A549 (cell line): Measurements from ENCODE around the gene FILIP1L. TPM values are rescaled to one million over a fixed set of nuclear protein-coding genes. Genes with fewer than 3 reads are reported as not detected.

Experiments
- ATAC-seq, 2 experiments: fragments of 200-7000 bp in 1 of 2; fragments of >200 bp in 1 of 2; cut with Nextera tagmentation in 1 of 2; cut with Tn5 transposase in 1 of 2; 3 replicates each; pipeline versions ENCODE4 v1.8.0 to v1.9.1; 2018 to 2020; ENCODE audit warnings: mild to moderate bottlenecking in 1 of 2, moderate library complexity in 1 of 2
- CTCF ChIA-PET: fragments of 300-600 bp; sonication (Branson Sonifier 250); formaldehyde crosslinking; extraction: SDS; loops from one replicate; lab custom pipeline; 2021; ENCODE audit warnings: antibody characterized with exemption, inconsistent platforms; lab: Yijun Ruan, JAX
- POLR2A ChIA-PET: fragments of 350-600 bp; formaldehyde crosslinking; extraction: SDS; loops from one replicate; lab custom pipeline; 2021; ENCODE audit warnings: antibody characterized with exemption, inconsistent platforms; lab: Yijun Ruan, JAX
- DNase-seq, 2 experiments: peaks; one replicate each; pipeline versions ENCODE4 v3.0.0 to v3.0.0-alpha.2; 2011 to 2016; ENCODE audit warnings: low read depth in 1 of 2, low spot score in 1 of 2
- FAIRE-seq: peaks from 2 replicates; lab custom pipeline; 2011; peaks lifted over from hg19 to GRCh38; lab: Jason Lieb, UNC
- H3K27ac ChIP-seq, 2 experiments: fragments of >200 bp; sonication (Bioruptor Twin); formaldehyde crosslinking; 3 replicates each; pipeline ENCODE4 v1.5.1; 2016 to 2017
- H3K4me1 ChIP-seq: fragments of >200 bp; sonication (Bioruptor Twin); formaldehyde crosslinking; 3 replicates; pipeline ENCODE4 v1.6.1; 2016
- H3K4me2 ChIP-seq: fragments of >200 bp; sonication (Bioruptor Twin); formaldehyde crosslinking; 3 replicates; pipeline ENCODE4 v1.6.1; 2016
- H3K4me3 ChIP-seq: fragments of >200 bp; sonication (Bioruptor Twin); formaldehyde crosslinking; 3 replicates; pipeline ENCODE4 v1.5.1; 2016
- H3K9me3 ChIP-seq: fragments of >200 bp; sonication (Bioruptor Twin); formaldehyde crosslinking; 3 replicates; pipeline ENCODE4 v1.6.1; 2016
- ATOH8 ChIP-seq: fragments of 250-450 bp; sonication (Bioruptor Pico); IDR thresholded peaks from 2 replicates; pipeline ENCODE4 v1.5.0; 2020; ENCODE audit warnings: low read depth, mild to moderate bottlenecking, moderate library complexity
- BCL3 ChIP-seq: fragments of >200 bp; sonication (Bioruptor Twin); formaldehyde crosslinking; IDR thresholded peaks from 3 replicates; pipeline ENCODE4 v1.6.1; 2016
- BHLHE40 ChIP-seq: IDR thresholded peaks from 2 replicates; pipeline ENCODE4 v1.6.1; 2012; ENCODE audit warnings: low read depth, low read length, inconsistent platforms
- ELK1 ChIP-seq: fragments of 150-350 bp; IDR thresholded peaks from 2 replicates; pipeline ENCODE4 v1.6.1; 2014; ENCODE audit warnings: low read depth, mild to moderate bottlenecking, low read length
- EP300 ChIP-seq, 2 experiments: fragments of >200 bp; sonication (Bioruptor Twin); formaldehyde crosslinking; IDR thresholded peaks; 2 replicates in 1 of 2; 3 replicates in 1 of 2; pipeline ENCODE4 v1.6.1; 2016 to 2017
- FOSL2 ChIP-seq, 2 experiments: fragments of 450-650 bp in 1 of 2; fragments of >200 bp in 1 of 2; sonication (Bioruptor Twin) in 1 of 2; formaldehyde crosslinking; IDR thresholded peaks; 2 replicates each; pipeline versions ENCODE4 v1.5.0 to v1.6.1; 2016 to 2020; ENCODE audit warnings: mild to moderate bottlenecking in 1 of 2, moderate library complexity in 1 of 2
- FOXS1 ChIP-seq: fragments of 250-450 bp; sonication (Bioruptor Pico); IDR thresholded peaks from 2 replicates; pipeline ENCODE4 v1.5.0; 2020; ENCODE audit warnings: mild to moderate bottlenecking, moderate library complexity
- HES2 ChIP-seq: fragments of >200 bp; sonication (Bioruptor Twin); formaldehyde crosslinking; IDR thresholded peaks from 2 replicates; pipeline ENCODE4 v1.6.1; 2016
- HEYL ChIP-seq: fragments of 250-450 bp; sonication (Bioruptor Pico); IDR thresholded peaks from 2 replicates; pipeline ENCODE4 v1.8.0; 2021; ENCODE audit warnings: mild to moderate bottlenecking, moderate library complexity
- JUNB ChIP-seq: fragments of >200 bp; sonication (Bioruptor Twin); formaldehyde crosslinking; IDR thresholded peaks from 2 replicates; pipeline ENCODE4 v1.6.1; 2016
- KDM5A ChIP-seq: fragments of 200-600 bp; sonication (generic); IDR thresholded peaks from 2 replicates; pipeline ENCODE4 v1.6.1; 2016; ENCODE audit warnings: antibody characterized with exemption, mild to moderate bottlenecking
- MAX ChIP-seq: IDR thresholded peaks from 2 replicates; pipeline ENCODE4 v1.6.1; 2012
- MAZ ChIP-seq: fragments of 150-350 bp; IDR thresholded peaks from 2 replicates; pipeline ENCODE4 v1.6.1; 2014; ENCODE audit warnings: antibody characterized with exemption, low read depth, low read length, borderline replicate concordance
- MYC ChIP-seq: IDR thresholded peaks from 2 replicates; pipeline ENCODE4 v1.6.1; 2012; ENCODE audit warnings: mild to moderate bottlenecking, inconsistent platforms, low read length, improper control_type of control experiment, borderline replicate concordance
- NFE2L2 ChIP-seq: fragments of 150-350 bp; conservative IDR thresholded peaks from 2 replicates; pipeline ENCODE4 v1.6.1; 2014; ENCODE audit warnings: low read length
- PHF8 ChIP-seq: fragments of 200-600 bp; sonication (generic); IDR thresholded peaks from 2 replicates; pipeline ENCODE4 v1.6.1; 2016; ENCODE audit warnings: low read depth, mild to moderate bottlenecking, antibody characterized with exemption, moderate library complexity, borderline replicate concordance
- POLR2A ChIP-seq: IDR thresholded peaks from 2 replicates; pipeline ENCODE4 v1.6.1; 2012; ENCODE audit warnings: mild to moderate bottlenecking, low read length
- POLR2AphosphoS2 ChIP-seq: conservative IDR thresholded peaks from 2 replicates; pipeline ENCODE4 v1.6.1; 2012; ENCODE audit warnings: low read length, improper control_type of control experiment, inconsistent platforms
- RCOR1 ChIP-seq: fragments of 150-350 bp; IDR thresholded peaks from 2 replicates; pipeline ENCODE4 v1.6.1; 2014; ENCODE audit warnings: antibody characterized with exemption, low read length, low read depth
- RNF2 ChIP-seq: fragments of 200-600 bp; sonication (generic); IDR thresholded peaks from 2 replicates; pipeline ENCODE4 v1.6.1; 2016; ENCODE audit warnings: low read depth, mild to moderate bottlenecking, antibody characterized with exemption, moderate library complexity, borderline replicate concordance
- TFCP2L1 ChIP-seq: fragments of 250-450 bp; sonication (Bioruptor Pico); IDR thresholded peaks from 2 replicates; pipeline ENCODE4 v1.5.0; 2021; ENCODE audit warnings: mild to moderate bottlenecking
- USF2 ChIP-seq: fragments of 450-650 bp; IDR thresholded peaks from 2 replicates; pipeline ENCODE4 v1.6.1; 2014; ENCODE audit warnings: antibody characterized with exemption
- ZFP36 ChIP-seq: fragments of 450-650 bp; IDR thresholded peaks from 2 replicates; pipeline ENCODE4 v1.6.1; 2014; ENCODE audit warnings: borderline replicate concordance; ENCODE audit not compliant: partially characterized antibody
- ZSCAN20 ChIP-seq: fragments of 250-450 bp; sonication (Bioruptor Pico); IDR thresholded peaks from 2 replicates; pipeline ENCODE4 v1.8.0; 2022; ENCODE audit warnings: mild to moderate bottlenecking, moderate library complexity
- WGBS: methylation state at CpG from one replicate; pipeline ENCODE4 v1.1.6; 2017; ENCODE audit errors: missing lambda C conversion rate; 5-methylcytosine and 5-hydroxymethylcytosine counted together
- polyA plus RNA-seq, 4 experiments: library from polyadenylated mRNA; depleted of rRNA in 3 of 4; stranded (reverse); fragments of >200 nt; fragmentation: RNase III in 1 of 4; extraction: RNeasy Plus Mini Kit Qiagen cat#74134 plus additional on column Dnase treatment in 1 of 4; gene quantifications; 2 replicates in 3 of 4; 3 replicates in 1 of 4; pipeline ENCODE4 v1.2.3, GENCODE V29; 2011 to 2017

Gene FILIP1L
- polyA plus RNA-seq, 2 of the 4 experiments (the other 2 are of a cell fraction), result 0.19 to 0.45 TPM

GRCh38 chr3:100104442-100104798 is 9.9 kb downstream of the FILIP1L start:
- no peaks in the 10 kb centered on the region for H3K9me3 ChIP-seq
- 92% methylated on average over 2 of the region's 2 CpGs for WGBS
- H3K4me3 ChIP-seq, result no peak overlapping the region
- DNase-seq (no peak), ATAC-seq (no peak)
- no peak overlapping the region for H3K27ac ChIP-seq
- TF ChIP-seq TFCP2L1 (CRISPR knock-in tag) (no peak), POLR2AphosphoS2 (no peak), EP300 (IDR thresholded peaks at IDR 0.05) (no peak), ZSCAN20 (CRISPR knock-in tag) (no peak), JUNB (no peak), BHLHE40 (no peak), PHF8 (no peak), USF2 (no peak), RCOR1 (no peak), ELK1 (no peak), MYC (no peak), RNF2 (no peak), FOSL2 (IDR thresholded peaks at IDR 0.05) (no peak), FOSL2 (CRISPR knock-in tag; IDR thresholded peaks at IDR 0.05) (no peak)
- TF ChIP-seq, all 56 proteins: peak for 0
- H3K4me1 ChIP-seq, result peaks cover 28% of the 10 kb centered on the region
- no peak for FAIRE-seq
- CTCF ChIA-PET, result interaction anchor here (0.6 to 1.5 kb wide), 2 partner anchors 19 to 296 kb away, joined by 4 read pairs; no protein-coding TSS in a partner anchor
- POLR2A ChIA-PET, result no interaction called here
- no peak overlapping the region for H3K4me2 ChIP-seq

GRCh38 chr3:100103558-100104441 is 10.5 kb downstream of the FILIP1L start:
- DNase-seq (no peak), FAIRE-seq (no peak), ATAC-seq (no peak; a peak in 1 of 6 replicates)
- CTCF ChIA-PET, result interaction anchor here (0.6 to 1.5 kb wide), 3 partner anchors 14 to 295 kb away, joined by 4 read pairs; no protein-coding TSS in a partner anchor
- no peak overlapping the region for H3K27ac ChIP-seq
- peaks cover 31% of the 10 kb centered on the region for H3K4me1 ChIP-seq
- no peaks in the 10 kb centered on the region for H3K9me3 ChIP-seq
- 76% methylated on average over 4 of the region's 4 CpGs for WGBS
- POLR2A ChIA-PET, result no interaction called here
- no peak overlapping the region for H3K4me3 ChIP-seq
- TF ChIP-seq FOXS1 (CRISPR knock-in tag), result no peak
- no peak for TF ChIP-seq POLR2A
- no peak for TF ChIP-seq ATOH8 (CRISPR knock-in tag)
- no peak for TF ChIP-seq MAX
- no peak for TF ChIP-seq USF2
- TF ChIP-seq ZFP36, result no peak
- TF ChIP-seq MAZ, result no peak
- no peak for TF ChIP-seq NFE2L2
- no peak for TF ChIP-seq EP300 (IDR thresholded peaks at IDR 0.05)
- TF ChIP-seq KDM5A, result no peak
- TF ChIP-seq HEYL (CRISPR knock-in tag), result no peak
- TF ChIP-seq BCL3, result no peak
- no peak for TF ChIP-seq HES2
- TF ChIP-seq, all 56 proteins: peak for 0
- no peak overlapping the region for H3K4me2 ChIP-seq
